Measurements from ENCODE around the gene PTPN23.

Gene PTPN23

GRCh38 chr3:47410801-47411646, 30.2 kb downstream of the PTPN23 start:
- Histone ChIP-seq H3K9me3 (ENCODE audit: control insufficient read depth, low read length) (no peaks in the 10 kb centered on the region), H3K27ac (ENCODE audit: insufficient read depth, low read length, poor library complexity, severe bottlenecking) (no peak overlapping the region), H3K4me3 (ENCODE audit: insufficient read depth, low read depth, low read length, poor library complexity, severe bottlenecking) (no peak overlapping the region), H3K36me3 (ENCODE audit: control insufficient read depth, insufficient read depth, low read length) (peaks cover 95% of the 10 kb centered on the region), H3K4me1 (ENCODE audit: control insufficient read depth, insufficient read depth, low read length, poor library complexity, severe bottlenecking) (no peaks in the 10 kb centered on the region), H3K27me3 (replicated peaks; ENCODE audit: control insufficient read depth, insufficient read depth, low read length, poor library complexity, severe bottlenecking) (no peaks in the 10 kb centered on the region)
- no peak for DNase-seq

DNA sequence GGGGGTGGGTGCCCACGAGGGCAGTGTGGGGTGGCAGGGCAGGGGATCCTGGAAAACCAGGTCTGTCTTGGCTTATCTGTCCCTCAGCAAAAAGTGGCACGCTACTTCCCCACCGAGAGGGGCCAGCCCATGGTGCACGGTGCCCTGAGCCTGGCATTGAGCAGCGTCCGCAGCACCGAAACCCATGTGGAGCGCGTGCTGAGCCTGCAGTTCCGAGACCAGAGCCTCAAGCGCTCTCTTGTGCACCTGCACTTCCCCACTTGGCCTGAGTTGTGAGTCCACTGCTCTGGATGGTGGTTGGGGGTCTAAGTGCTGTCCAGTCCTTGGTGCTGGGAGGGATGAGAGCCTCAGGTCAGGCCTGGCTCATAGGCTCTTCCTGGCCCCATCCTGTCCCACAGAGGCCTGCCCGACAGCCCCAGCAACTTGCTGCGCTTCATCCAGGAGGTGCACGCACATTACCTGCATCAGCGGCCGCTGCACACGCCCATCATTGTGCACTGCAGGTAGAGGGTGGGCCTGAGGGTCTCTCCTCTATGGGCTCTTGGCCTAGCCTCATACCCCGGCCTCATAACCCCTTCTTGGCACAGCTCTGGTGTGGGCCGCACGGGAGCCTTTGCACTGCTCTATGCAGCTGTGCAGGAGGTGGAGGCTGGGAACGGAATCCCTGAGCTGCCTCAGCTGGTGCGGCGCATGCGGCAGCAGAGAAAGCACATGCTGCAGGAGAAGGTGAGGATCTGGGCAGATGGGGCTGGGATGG, 31.1 kb downstream of the PTPN23 start:
- H3K27ac ChIP-seq (ENCODE audit: insufficient read depth, low read length, poor library complexity, severe bottlenecking), result no peak overlapping the region
- H3K27me3 ChIP-seq (replicated peaks; ENCODE audit: control insufficient read depth, insufficient read depth, low read length, poor library complexity, severe bottlenecking), result no peaks in the 10 kb centered on the region
- H3K4me1 ChIP-seq (ENCODE audit: control insufficient read depth, insufficient read depth, low read length, poor library complexity, severe bottlenecking), result no peaks in the 10 kb centered on the region
- no peak overlapping the region for H3K4me3 ChIP-seq (ENCODE audit: insufficient read depth, low read depth, low read length, poor library complexity, severe bottlenecking)
- H3K36me3 ChIP-seq (ENCODE audit: control insufficient read depth, insufficient read depth, low read length), result peaks cover 88% of the 10 kb centered on the region
- H3K9me3 ChIP-seq (ENCODE audit: control insufficient read depth, low read length), result no peaks in the 10 kb centered on the region
- no peak for DNase-seq

- H3K4me3 ChIP-seq (ENCODE audit: insufficient read depth, low read depth, low read length, poor library complexity, severe bottlenecking), result no peak overlapping the region
- no peak overlapping the region for H3K27ac ChIP-seq (ENCODE audit: insufficient read depth, low read length, poor library complexity, severe bottlenecking)
- H3K4me1 ChIP-seq (ENCODE audit: control insufficient read depth, insufficient read depth, low read length, poor library complexity, severe bottlenecking), result no peaks in the 10 kb centered on the region
- H3K36me3 ChIP-seq (ENCODE audit: control insufficient read depth, insufficient read depth, low read length), result peaks cover 88% of the 10 kb centered on the region
- DNase-seq, result no peak
- no peaks in the 10 kb centered on the region for H3K27me3 ChIP-seq (replicated peaks; ENCODE audit: control insufficient read depth, insufficient read depth, low read length, poor library complexity, severe bottlenecking)
- no peaks in the 10 kb centered on the region for H3K9me3 ChIP-seq (ENCODE audit: control insufficient read depth, low read length)
Measured at GRCh38 chr3:47412453-47412756, 31.6 kb downstream of the PTPN23 start.

DNA sequence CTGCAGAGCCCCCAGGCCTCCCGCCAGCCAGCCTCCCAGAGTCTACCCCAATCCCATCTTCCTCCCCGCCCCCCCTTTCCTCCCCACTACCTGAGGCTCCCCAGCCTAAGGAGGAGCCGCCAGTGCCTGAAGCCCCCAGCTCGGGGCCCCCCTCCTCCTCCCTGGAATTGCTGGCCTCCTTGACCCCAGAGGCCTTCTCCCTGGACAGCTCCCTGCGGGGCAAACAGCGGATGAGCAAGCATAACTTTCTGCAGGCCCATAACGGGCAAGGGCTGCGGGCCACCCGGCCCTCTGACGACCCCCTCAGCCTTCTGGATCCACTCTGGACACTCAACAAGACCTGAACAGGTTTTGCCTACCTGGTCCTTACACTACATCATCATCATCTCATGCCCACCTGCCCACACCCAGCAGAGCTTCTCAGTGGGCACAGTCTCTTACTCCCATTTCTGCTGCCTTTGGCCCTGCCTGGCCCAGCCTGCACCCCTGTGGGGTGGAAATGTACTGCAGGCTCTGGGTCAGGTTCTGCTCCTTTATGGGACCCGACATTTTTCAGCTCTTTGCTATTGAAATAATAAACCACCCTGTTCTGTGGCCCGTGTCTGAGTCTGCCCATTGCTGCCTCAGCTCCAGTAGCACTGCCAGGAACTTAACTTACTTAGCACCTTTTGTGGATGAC, 32.2 kb downstream of the PTPN23 start:
- H3K9me3 ChIP-seq (ENCODE audit: control insufficient read depth, low read length), result no peaks in the 10 kb centered on the region
- H3K4me3 ChIP-seq (ENCODE audit: insufficient read depth, low read depth, low read length, poor library complexity, severe bottlenecking), result no peak overlapping the region
- no peaks in the 10 kb centered on the region for H3K27me3 ChIP-seq (replicated peaks; ENCODE audit: control insufficient read depth, insufficient read depth, low read length, poor library complexity, severe bottlenecking)
- no peaks in the 10 kb centered on the region for H3K4me1 ChIP-seq (ENCODE audit: control insufficient read depth, insufficient read depth, low read length, poor library complexity, severe bottlenecking)
- no peak for DNase-seq
- peaks cover 84% of the 10 kb centered on the region for H3K36me3 ChIP-seq (ENCODE audit: control insufficient read depth, insufficient read depth, low read length)
- no peak overlapping the region for H3K27ac ChIP-seq (ENCODE audit: insufficient read depth, low read length, poor library complexity, severe bottlenecking)

DNA sequence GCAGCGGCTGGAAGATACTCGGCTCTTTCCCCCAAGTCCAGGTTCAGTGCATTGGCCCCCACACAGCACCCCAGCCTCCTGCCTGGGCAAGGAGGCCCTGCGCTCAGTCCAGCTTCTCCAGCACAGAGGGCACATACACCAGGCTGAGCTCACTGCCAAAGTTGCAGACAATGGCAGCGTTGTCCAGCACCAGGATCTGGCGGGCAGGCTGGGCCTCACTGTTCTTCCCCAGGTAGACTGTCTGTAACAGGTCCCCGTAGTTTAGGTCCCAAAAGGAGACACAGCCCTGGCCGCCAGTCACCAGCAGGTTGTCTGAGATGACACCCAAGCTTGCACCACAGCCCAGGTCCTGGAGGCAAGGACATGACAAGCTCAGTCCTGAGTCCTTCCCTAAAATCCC, 32.9 kb downstream of the PTPN23 start:
- no peak for DNase-seq
- Histone ChIP-seq H3K4me1 (ENCODE audit: control insufficient read depth, insufficient read depth, low read length, poor library complexity, severe bottlenecking) (no peaks in the 10 kb centered on the region), H3K4me3 (ENCODE audit: insufficient read depth, low read depth, low read length, poor library complexity, severe bottlenecking) (no peak overlapping the region), H3K36me3 (ENCODE audit: control insufficient read depth, insufficient read depth, low read length) (peaks cover 78% of the 10 kb centered on the region), H3K27ac (ENCODE audit: insufficient read depth, low read length, poor library complexity, severe bottlenecking) (no peak overlapping the region), H3K27me3 (replicated peaks; ENCODE audit: control insufficient read depth, insufficient read depth, low read length, poor library complexity, severe bottlenecking) (no peaks in the 10 kb centered on the region), H3K9me3 (ENCODE audit: control insufficient read depth, low read length) (no peaks in the 10 kb centered on the region)

DNA sequence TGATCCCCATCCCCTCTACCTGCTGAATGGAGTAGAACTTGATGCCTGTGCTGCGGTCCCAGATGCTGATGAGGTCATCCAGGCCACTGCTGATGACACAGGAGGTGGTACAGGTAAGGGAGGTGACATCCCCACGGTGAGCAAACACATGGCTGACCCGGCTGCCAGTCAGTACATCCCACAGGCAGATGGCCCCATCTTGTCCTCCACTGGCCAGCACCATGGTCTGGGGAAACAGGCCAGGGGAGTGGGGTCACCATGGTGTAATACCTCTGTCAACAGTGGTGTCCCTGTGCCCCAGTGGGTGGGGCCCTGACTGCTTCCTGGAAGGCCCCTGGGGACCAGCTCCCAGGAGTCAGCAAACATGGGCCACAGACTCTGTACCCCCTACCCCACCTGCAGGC, 33.3 kb downstream of the PTPN23 start:
- Histone ChIP-seq H3K9me3 (ENCODE audit: control insufficient read depth, low read length) (no peaks in the 10 kb centered on the region), H3K27me3 (replicated peaks; ENCODE audit: control insufficient read depth, insufficient read depth, low read length, poor library complexity, severe bottlenecking) (no peaks in the 10 kb centered on the region), H3K4me1 (ENCODE audit: control insufficient read depth, insufficient read depth, low read length, poor library complexity, severe bottlenecking) (no peaks in the 10 kb centered on the region), H3K4me3 (ENCODE audit: insufficient read depth, low read depth, low read length, poor library complexity, severe bottlenecking) (no peak overlapping the region), H3K36me3 (ENCODE audit: control insufficient read depth, insufficient read depth, low read length) (peaks cover 78% of the 10 kb centered on the region), H3K27ac (ENCODE audit: insufficient read depth, low read length, poor library complexity, severe bottlenecking) (no peak overlapping the region)
- no peak for DNase-seq

- H3K36me3 ChIP-seq (ENCODE audit: control insufficient read depth, insufficient read depth, low read length), result peaks cover 78% of the 10 kb centered on the region
- H3K27me3 ChIP-seq (replicated peaks; ENCODE audit: control insufficient read depth, insufficient read depth, low read length, poor library complexity, severe bottlenecking), result no peaks in the 10 kb centered on the region
- no peak overlapping the region for H3K27ac ChIP-seq (ENCODE audit: insufficient read depth, low read length, poor library complexity, severe bottlenecking)
- H3K4me1 ChIP-seq (ENCODE audit: control insufficient read depth, insufficient read depth, low read length, poor library complexity, severe bottlenecking), result no peaks in the 10 kb centered on the region
- no peak for DNase-seq
- H3K4me3 ChIP-seq (ENCODE audit: insufficient read depth, low read depth, low read length, poor library complexity, severe bottlenecking), result no peak overlapping the region
- H3K9me3 ChIP-seq (ENCODE audit: control insufficient read depth, low read length), result no peaks in the 10 kb centered on the region
Measured at GRCh38 chr3:47414666-47415587, 34.1 kb downstream of the PTPN23 start.

DNA sequence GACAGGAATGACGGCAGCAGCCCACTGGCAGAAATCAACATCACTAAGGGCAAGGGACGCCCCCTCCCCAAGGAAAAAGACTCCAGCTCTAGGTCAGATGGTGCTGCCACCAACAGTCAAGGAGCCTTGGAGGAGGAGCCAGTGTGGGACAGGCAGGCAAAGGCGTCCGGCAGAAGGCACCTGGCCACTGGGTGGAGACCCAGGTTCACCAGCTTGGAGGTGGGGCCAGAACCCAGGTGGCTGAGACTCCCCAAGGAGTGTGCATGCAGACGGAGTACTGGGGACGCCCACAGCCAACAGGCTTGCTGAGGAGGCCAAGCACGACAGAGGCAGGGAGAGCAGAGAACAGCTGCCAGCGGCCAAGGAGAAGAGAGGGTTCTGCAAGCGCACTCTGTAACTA, 35.2 kb downstream of the PTPN23 start:
- Histone ChIP-seq H3K4me1 (ENCODE audit: control insufficient read depth, insufficient read depth, low read length, poor library complexity, severe bottlenecking) (peaks cover 3% of the 10 kb centered on the region), H3K9me3 (ENCODE audit: control insufficient read depth, low read length) (no peaks in the 10 kb centered on the region), H3K27ac (ENCODE audit: insufficient read depth, low read length, poor library complexity, severe bottlenecking) (no peak overlapping the region), H3K36me3 (ENCODE audit: control insufficient read depth, insufficient read depth, low read length) (peaks cover 78% of the 10 kb centered on the region), H3K27me3 (replicated peaks; ENCODE audit: control insufficient read depth, insufficient read depth, low read length, poor library complexity, severe bottlenecking) (no peaks in the 10 kb centered on the region), H3K4me3 (ENCODE audit: insufficient read depth, low read depth, low read length, poor library complexity, severe bottlenecking) (no peak overlapping the region)
- DNase-seq, result no peak

DNA sequence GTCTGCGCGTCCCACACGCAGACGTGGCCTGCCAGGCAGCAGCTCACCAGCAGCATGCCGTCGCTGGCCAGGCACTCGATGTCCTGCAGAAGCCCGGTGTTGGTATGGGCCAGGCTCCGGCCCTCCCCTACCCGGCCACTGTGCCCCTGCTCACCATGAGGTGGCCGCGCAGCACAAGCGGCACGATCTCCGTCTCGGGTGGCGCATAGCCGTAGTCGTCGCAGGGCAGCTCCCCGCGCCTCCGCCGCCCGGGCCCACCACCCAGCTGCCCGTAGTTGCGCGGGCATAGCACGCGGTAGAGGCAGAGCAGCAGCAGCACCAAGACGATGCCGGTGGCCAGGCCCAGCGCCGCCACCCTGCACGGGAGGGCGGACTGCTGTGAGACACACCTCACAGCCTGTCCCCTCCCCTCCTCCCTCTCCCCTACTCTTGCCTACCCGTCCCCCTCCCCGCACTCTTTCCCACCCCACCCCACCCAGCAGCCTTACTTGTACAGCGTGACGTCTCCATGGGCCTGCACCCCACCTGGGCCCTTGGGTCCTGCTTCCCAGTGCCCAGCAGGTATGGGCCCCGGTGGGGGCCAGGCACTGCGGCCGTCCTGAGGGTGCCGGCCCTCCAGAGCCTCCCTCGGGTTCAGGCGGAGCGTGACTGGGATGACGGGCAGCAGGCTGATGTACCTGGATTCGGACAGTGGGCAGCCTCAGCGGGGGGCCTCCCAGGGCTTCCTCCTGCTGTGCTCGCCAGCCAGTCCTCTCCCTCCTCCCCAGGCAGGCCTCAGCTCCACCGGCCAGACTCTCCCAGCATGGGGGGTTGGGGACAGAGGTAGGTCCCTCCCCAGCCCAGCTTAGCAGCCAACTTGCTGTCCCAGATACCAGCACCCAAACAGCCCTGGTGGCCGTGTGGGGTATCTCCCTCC, 37.6 kb downstream of the PTPN23 start:
- Histone ChIP-seq H3K4me1 (ENCODE audit: control insufficient read depth, insufficient read depth, low read length, poor library complexity, severe bottlenecking) (peaks cover 11% of the 10 kb centered on the region), H3K9me3 (ENCODE audit: control insufficient read depth, low read length) (no peaks in the 10 kb centered on the region), H3K27ac (ENCODE audit: insufficient read depth, low read length, poor library complexity, severe bottlenecking) (no peak overlapping the region), H3K27me3 (replicated peaks; ENCODE audit: control insufficient read depth, insufficient read depth, low read length, poor library complexity, severe bottlenecking) (no peaks in the 10 kb centered on the region), H3K4me3 (ENCODE audit: insufficient read depth, low read depth, low read length, poor library complexity, severe bottlenecking) (no peak overlapping the region), H3K36me3 (ENCODE audit: control insufficient read depth, insufficient read depth, low read length) (peaks cover 55% of the 10 kb centered on the region)
- DNase-seq, result no peak
